HEK293 (cell line): ENCODE results near the gene SMPX.
"Not testable (repeated sequence)": the region's sequence is repeated elsewhere in the genome, so short reads cannot be mapped to it uniquely, and the experiment has no call there.

Source experiments
- CTCF ChIA-PET: fragments of 350-600 bp; formaldehyde crosslinking; extraction: SDS; loops from one replicate; lab custom pipeline; 2021; ENCODE audit warnings: antibody characterized with exemption; lab: Yijun Ruan, JAX
- POLR2A ChIA-PET: fragments of 300-600 bp; formaldehyde crosslinking; extraction: SDS; loops from one replicate; lab custom pipeline; 2020; ENCODE audit warnings: antibody characterized with exemption, inconsistent platforms; lab: Yijun Ruan, JAX
- H3K27ac ChIP-seq: fragments of 200-500 bp; sonication (Bioruptor generic); 2 replicates; pipeline ENCODE4 v1.5.1; 2014; ENCODE audit warnings: low read depth, low read length, control low read depth, inconsistent platforms; ENCODE audit errors: extremely low read depth
- H3K36me3 ChIP-seq, 2 experiments: fragments of 200-500 bp in 1 of 2; sonication (Bioruptor generic) in 1 of 2; 1 replicate in 1 of 2; 2 replicates in 1 of 2; pipeline ENCODE4 v1.5.1; 2014 to 2017; ENCODE audit warnings: inconsistent platforms in 2 of 2, low read length in 2 of 2; ENCODE audit not compliant: control insufficient read depth in 2 of 2, insufficient read depth in 1 of 2
- H3K4me1 ChIP-seq: fragments of 200-500 bp; sonication (Bioruptor generic); 2 replicates; pipeline ENCODE4 v1.5.1; 2014; ENCODE audit warnings: mild to moderate bottlenecking, low read length, inconsistent platforms; ENCODE audit not compliant: control insufficient read depth, insufficient read depth
- H3K4me3 ChIP-seq: 2 replicates; pipeline ENCODE4 v1.5.1; 2011; ENCODE audit warnings: low read depth, mild to moderate bottlenecking, control low read depth, low read length, moderate library complexity
- H3K9me3 ChIP-seq: fragments of 200-500 bp; sonication (Bioruptor generic); 2 replicates; pipeline ENCODE4 v1.5.1; 2014; ENCODE audit warnings: low read depth, low read length, inconsistent platforms; ENCODE audit not compliant: control insufficient read depth, insufficient read depth
- FEZF1 ChIP-seq: fragments of 450-650 bp; formaldehyde crosslinking; IDR thresholded peaks from 2 replicates; pipeline ENCODE4 v1.5.1; 2016; ENCODE audit warnings: missing biosample characterization, missing genetic modification characterization
- KLF7 ChIP-seq: fragments of 450-650 bp; formaldehyde crosslinking; IDR thresholded peaks from 2 replicates; pipeline ENCODE4 v1.5.1; 2016; ENCODE audit warnings: missing biosample characterization, missing genetic modification characterization, borderline replicate concordance
- PATZ1 ChIP-seq: fragments of 450-650 bp; formaldehyde crosslinking; IDR thresholded peaks from 2 replicates; pipeline ENCODE4 v1.5.1; 2016; ENCODE audit warnings: missing biosample characterization, missing genetic modification characterization
- ZBTB6 ChIP-seq: fragments of 450-650 bp; formaldehyde crosslinking; IDR thresholded peaks from 2 replicates; pipeline ENCODE4 v1.5.1; 2017; ENCODE audit warnings: missing biosample characterization, missing genetic modification characterization
- ZBTB8A ChIP-seq: fragments of 450-650 bp; formaldehyde crosslinking; IDR thresholded peaks from 2 replicates; pipeline ENCODE4 v1.5.1; 2016; ENCODE audit warnings: missing biosample characterization, missing genetic modification characterization
- ZIC2 ChIP-seq: fragments of 450-650 bp; formaldehyde crosslinking; IDR thresholded peaks from 2 replicates; pipeline ENCODE4 v1.5.1; 2016; ENCODE audit warnings: missing biosample characterization, missing genetic modification characterization
- ZNF341 ChIP-seq: fragments of 450-650 bp; formaldehyde crosslinking; IDR thresholded peaks from 2 replicates; pipeline ENCODE4; 2016; ENCODE audit warnings: low read depth, missing biosample characterization, missing genetic modification characterization
- ZNF398 ChIP-seq: fragments of 450-650 bp; formaldehyde crosslinking; IDR thresholded peaks from 2 replicates; pipeline ENCODE4 v1.5.1; 2017; ENCODE audit warnings: missing biosample characterization, missing genetic modification characterization
- ZNF639 ChIP-seq: fragments of 450-650 bp; formaldehyde crosslinking; IDR thresholded peaks from 2 replicates; pipeline ENCODE4 v1.5.1; 2016; ENCODE audit warnings: missing biosample characterization, missing genetic modification characterization
- TF ChIP-seq, protein P1 (sequence below): fragments of 450-650 bp; formaldehyde crosslinking; IDR thresholded peaks from 2 replicates; pipeline ENCODE4 v1.5.1; 2016; ENCODE audit warnings: missing biosample characterization, missing genetic modification characterization
- TF ChIP-seq, protein P2 (sequence below): fragments of 450-650 bp; formaldehyde crosslinking; IDR thresholded peaks from 2 replicates; pipeline ENCODE4 v1.5.1; 2016; ENCODE audit warnings: missing biosample characterization, missing genetic modification characterization
- TF ChIP-seq, protein P3 (sequence below): fragments of 450-650 bp; formaldehyde crosslinking; IDR thresholded peaks from 2 replicates; pipeline ENCODE4 v1.5.1; 2017; ENCODE audit warnings: missing biosample characterization, missing genetic modification characterization

The SMPX gene

GRCh38 chrX:21775128-21775527 is 17.2 kb upstream of the SMPX start:
- H3K36me3 ChIP-seq, H3K4me3 ChIP-seq, H3K9me3 ChIP-seq, H3K27ac ChIP-seq, POLR2A ChIA-PET, CTCF ChIA-PET, H3K4me1 ChIP-seq: not testable (repeated sequence)
- TF ChIP-seq FEZF1 (tag by site-specific recombination) = peak; percentile 91

- POLR2A ChIA-PET, H3K4me1 ChIP-seq, H3K27ac ChIP-seq, H3K36me3 ChIP-seq, H3K9me3 ChIP-seq, H3K4me3 ChIP-seq: not testable (repeated sequence)
- CTCF ChIA-PET = interaction anchor here (0.6 kb wide), 1 partner anchor 187 kb away, joined by 4 read pairs; no protein-coding TSS in a partner anchor
Observed at GRCh38 chrX:21773036-21773435, 15.1 kb upstream of the SMPX start.

GRCh38 chrX:21770631-21771321 is 12.9 kb upstream of the SMPX start:
- ChIA-PET POLR2A (no interaction called here), CTCF (interaction anchor here (1.1 to 2.0 kb wide), 4 partner anchors 13 to 24 kb away, joined by 3 to 10 read pairs (median 4); partner anchors contain the start of gene SMPX)
- no peaks in the 10 kb centered on the region for H3K36me3 ChIP-seq
- 0 out of 2 replicates have a peak, but pooled peaks cover 2% of the 10 kb centered on the region for H3K4me1 ChIP-seq
- peak overlapping the region; percentile 61 for H3K27ac ChIP-seq
- H3K9me3 ChIP-seq = no peaks in the 10 kb centered on the region
- H3K4me3 ChIP-seq = peak overlapping the region; percentile 5; the same call in 1 of the 2 replicates
- TF ChIP-seq ZBTB8A (0 out of 2 replicates have a peak, but pooled peaks have one; percentile 15), ZNF398 (tag by site-specific recombination) (peak; percentile 97), ZNF639 (tag by site-specific recombination) (peak; percentile 57; the same call in 1 of the 2 replicates), ZNF341 (tag by site-specific recombination) (no peak), ZBTB6 (no peak), KLF7 (no peak), ZIC2 (tag by site-specific recombination) (peak; percentile 38; the same call in 1 of the 2 replicates), PATZ1 (peak; percentile 33; the same call in 1 of the 2 replicates)
- TF ChIP-seq, protein P1, sequence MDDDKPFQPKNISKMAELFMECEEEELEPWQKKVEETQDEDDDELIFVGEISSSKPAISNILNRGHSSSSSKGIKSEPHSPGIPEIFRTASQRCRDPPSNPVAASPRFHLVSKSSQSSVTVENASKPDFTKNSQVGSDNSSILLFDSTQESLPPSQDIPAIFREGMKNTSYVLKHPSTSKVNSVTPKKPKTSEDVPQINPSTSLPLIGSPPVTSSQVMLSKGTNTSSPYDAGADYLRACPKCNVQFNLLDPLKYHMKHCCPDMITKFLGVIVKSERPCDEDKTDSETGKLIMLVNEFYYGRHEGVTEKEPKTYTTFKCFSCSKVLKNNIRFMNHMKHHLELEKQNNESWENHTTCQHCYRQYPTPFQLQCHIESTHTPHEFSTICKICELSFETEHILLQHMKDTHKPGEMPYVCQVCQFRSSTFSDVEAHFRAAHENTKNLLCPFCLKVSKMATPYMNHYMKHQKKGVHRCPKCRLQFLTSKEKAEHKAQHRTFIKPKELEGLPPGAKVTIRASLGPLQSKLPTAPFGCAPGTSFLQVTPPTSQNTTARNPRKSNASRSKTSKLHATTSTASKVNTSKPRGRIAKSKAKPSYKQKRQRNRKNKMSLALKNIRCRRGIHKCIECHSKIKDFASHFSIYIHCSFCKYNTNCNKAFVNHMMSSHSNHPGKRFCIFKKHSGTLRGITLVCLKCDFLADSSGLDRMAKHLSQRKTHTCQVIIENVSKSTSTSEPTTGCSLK (tag by site-specific recombination) = no peak
- TF ChIP-seq, protein P2, sequence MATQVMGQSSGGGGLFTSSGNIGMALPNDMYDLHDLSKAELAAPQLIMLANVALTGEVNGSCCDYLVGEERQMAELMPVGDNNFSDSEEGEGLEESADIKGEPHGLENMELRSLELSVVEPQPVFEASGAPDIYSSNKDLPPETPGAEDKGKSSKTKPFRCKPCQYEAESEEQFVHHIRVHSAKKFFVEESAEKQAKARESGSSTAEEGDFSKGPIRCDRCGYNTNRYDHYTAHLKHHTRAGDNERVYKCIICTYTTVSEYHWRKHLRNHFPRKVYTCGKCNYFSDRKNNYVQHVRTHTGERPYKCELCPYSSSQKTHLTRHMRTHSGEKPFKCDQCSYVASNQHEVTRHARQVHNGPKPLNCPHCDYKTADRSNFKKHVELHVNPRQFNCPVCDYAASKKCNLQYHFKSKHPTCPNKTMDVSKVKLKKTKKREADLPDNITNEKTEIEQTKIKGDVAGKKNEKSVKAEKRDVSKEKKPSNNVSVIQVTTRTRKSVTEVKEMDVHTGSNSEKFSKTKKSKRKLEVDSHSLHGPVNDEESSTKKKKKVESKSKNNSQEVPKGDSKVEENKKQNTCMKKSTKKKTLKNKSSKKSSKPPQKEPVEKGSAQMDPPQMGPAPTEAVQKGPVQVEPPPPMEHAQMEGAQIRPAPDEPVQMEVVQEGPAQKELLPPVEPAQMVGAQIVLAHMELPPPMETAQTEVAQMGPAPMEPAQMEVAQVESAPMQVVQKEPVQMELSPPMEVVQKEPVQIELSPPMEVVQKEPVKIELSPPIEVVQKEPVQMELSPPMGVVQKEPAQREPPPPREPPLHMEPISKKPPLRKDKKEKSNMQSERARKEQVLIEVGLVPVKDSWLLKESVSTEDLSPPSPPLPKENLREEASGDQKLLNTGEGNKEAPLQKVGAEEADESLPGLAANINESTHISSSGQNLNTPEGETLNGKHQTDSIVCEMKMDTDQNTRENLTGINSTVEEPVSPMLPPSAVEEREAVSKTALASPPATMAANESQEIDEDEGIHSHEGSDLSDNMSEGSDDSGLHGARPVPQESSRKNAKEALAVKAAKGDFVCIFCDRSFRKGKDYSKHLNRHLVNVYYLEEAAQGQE = no peak
- TF ChIP-seq, protein P3, sequence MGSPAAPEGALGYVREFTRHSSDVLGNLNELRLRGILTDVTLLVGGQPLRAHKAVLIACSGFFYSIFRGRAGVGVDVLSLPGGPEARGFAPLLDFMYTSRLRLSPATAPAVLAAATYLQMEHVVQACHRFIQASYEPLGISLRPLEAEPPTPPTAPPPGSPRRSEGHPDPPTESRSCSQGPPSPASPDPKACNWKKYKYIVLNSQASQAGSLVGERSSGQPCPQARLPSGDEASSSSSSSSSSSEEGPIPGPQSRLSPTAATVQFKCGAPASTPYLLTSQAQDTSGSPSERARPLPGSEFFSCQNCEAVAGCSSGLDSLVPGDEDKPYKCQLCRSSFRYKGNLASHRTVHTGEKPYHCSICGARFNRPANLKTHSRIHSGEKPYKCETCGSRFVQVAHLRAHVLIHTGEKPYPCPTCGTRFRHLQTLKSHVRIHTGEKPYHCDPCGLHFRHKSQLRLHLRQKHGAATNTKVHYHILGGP (tag by site-specific recombination) = no peak
